KMS-11 (cell line): ENCODE results near the gene KLHL29.

ENCODE experiments used
- H2AFZ ChIP-seq: fragments of 200-600 bp; sonication (generic); 2 replicates; pipeline ENCODE4 v1.6.1; 2016; ENCODE audit warnings: antibody characterized with exemption, mixed run types, low read depth
- H3K27ac ChIP-seq: fragments of 200-600 bp; sonication (generic); 2 replicates; pipeline ENCODE4 v1.6.1; 2016; ENCODE audit warnings: mild to moderate bottlenecking, mixed run types
- H3K27me3 ChIP-seq: fragments of 200-600 bp; sonication (generic); 2 replicates; pipeline ENCODE4 v1.6.1; 2017; ENCODE audit warnings: mild to moderate bottlenecking, low read depth, mixed run types, moderate library complexity; ENCODE audit not compliant: insufficient read depth
- H3K36me3 ChIP-seq: fragments of 200-600 bp; sonication (generic); 2 replicates; pipeline ENCODE4 v1.6.1; 2017; ENCODE audit warnings: mild to moderate bottlenecking, mixed run types; ENCODE audit not compliant: insufficient read depth
- H3K4me1 ChIP-seq: fragments of 200-600 bp; sonication (generic); 2 replicates; pipeline ENCODE4 v1.6.1; 2016; ENCODE audit warnings: mild to moderate bottlenecking, low read depth, mixed run types; ENCODE audit not compliant: poor library complexity, severe bottlenecking
- H3K4me2 ChIP-seq: fragments of 200-600 bp; sonication (generic); 2 replicates; pipeline ENCODE4 v1.7.0; 2016; ENCODE audit warnings: mild to moderate bottlenecking, mixed run types
- H3K4me3 ChIP-seq: fragments of 200-600 bp; sonication (generic); IDR thresholded peaks from 2 replicates; pipeline ENCODE4 v1.6.1; 2017; ENCODE audit warnings: low read depth, low read length, mixed read lengths; ENCODE audit not compliant: insufficient read depth
- H3K79me2 ChIP-seq: fragments of 200-600 bp; sonication (generic); 2 replicates; pipeline ENCODE4 v1.6.1; 2016; ENCODE audit warnings: low read depth, mixed run types; ENCODE audit not compliant: insufficient read depth
- H3K9ac ChIP-seq: fragments of 200-600 bp; sonication (generic); 2 replicates; pipeline ENCODE4 v1.6.1; 2016; ENCODE audit warnings: mild to moderate bottlenecking, mixed run types
- H4K20me1 ChIP-seq: fragments of 200-600 bp; sonication (generic); 2 replicates; pipeline ENCODE4 v1.6.1; 2016; ENCODE audit warnings: mild to moderate bottlenecking, mixed run types; ENCODE audit not compliant: insufficient read depth
- TF ChIP-seq, protein P1 (sequence below): fragments of 200-600 bp; sonication (generic); conservative IDR thresholded peaks from 2 replicates; pipeline ENCODE4 v1.6.1; 2017; ENCODE audit warnings: low read depth, mild to moderate bottlenecking, antibody characterized with exemption, low read length, moderate library complexity, mixed read lengths

Gene KLHL29

DNA sequence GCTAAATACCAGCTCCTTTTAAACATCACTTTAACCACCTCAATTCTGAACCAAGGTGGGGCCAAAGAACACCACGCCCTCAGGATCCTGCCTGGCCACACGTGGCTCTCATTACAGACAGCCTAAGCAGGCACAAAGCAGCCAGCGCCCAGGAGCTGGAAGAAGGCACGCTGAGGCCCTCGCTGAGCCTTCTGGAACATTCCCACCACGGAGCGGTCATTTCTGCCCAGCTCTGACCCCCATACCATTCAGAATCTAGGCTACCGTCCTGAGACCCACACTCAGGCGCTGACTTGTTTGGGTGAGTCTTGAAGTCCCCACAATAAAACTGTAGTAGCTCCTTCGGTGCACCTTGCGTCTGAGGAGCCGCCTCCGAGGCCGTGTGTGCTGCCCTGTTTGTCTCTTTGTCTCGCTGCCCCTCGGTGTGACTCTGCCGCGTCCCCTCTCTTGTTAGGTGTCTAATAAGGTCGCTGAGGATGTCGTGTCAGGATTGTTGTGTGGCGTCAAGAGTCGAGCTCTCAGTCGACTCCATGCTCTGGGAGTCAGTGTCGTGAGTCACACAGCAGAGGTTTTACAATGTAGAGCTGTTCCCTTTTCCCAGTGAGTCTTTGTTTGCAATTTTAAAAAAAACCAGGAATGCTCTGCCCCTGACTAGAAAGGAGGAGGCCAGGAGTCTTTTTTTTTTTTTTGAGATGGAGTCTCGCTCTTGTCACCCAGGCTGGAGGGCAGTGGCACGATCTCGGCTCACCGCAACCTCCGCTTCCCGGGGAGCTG, 242.4 kb downstream of the KLHL29 start:
- Histone ChIP-seq H3K27ac (no peak overlapping the region), H3K4me1 (no peaks in the 10 kb centered on the region), H3K4me2 (no peak overlapping the region), H3K79me2 (no peaks in the 10 kb centered on the region), H2AFZ (no peak overlapping the region), H3K9ac (no peak overlapping the region), H3K27me3 (no peaks in the 10 kb centered on the region), H3K4me3 (no peak overlapping the region), H4K20me1 (no peaks in the 10 kb centered on the region), H3K36me3 (no peaks in the 10 kb centered on the region)
- TF ChIP-seq, protein P1, sequence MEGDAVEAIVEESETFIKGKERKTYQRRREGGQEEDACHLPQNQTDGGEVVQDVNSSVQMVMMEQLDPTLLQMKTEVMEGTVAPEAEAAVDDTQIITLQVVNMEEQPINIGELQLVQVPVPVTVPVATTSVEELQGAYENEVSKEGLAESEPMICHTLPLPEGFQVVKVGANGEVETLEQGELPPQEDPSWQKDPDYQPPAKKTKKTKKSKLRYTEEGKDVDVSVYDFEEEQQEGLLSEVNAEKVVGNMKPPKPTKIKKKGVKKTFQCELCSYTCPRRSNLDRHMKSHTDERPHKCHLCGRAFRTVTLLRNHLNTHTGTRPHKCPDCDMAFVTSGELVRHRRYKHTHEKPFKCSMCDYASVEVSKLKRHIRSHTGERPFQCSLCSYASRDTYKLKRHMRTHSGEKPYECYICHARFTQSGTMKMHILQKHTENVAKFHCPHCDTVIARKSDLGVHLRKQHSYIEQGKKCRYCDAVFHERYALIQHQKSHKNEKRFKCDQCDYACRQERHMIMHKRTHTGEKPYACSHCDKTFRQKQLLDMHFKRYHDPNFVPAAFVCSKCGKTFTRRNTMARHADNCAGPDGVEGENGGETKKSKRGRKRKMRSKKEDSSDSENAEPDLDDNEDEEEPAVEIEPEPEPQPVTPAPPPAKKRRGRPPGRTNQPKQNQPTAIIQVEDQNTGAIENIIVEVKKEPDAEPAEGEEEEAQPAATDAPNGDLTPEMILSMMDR: no peak

DNA sequence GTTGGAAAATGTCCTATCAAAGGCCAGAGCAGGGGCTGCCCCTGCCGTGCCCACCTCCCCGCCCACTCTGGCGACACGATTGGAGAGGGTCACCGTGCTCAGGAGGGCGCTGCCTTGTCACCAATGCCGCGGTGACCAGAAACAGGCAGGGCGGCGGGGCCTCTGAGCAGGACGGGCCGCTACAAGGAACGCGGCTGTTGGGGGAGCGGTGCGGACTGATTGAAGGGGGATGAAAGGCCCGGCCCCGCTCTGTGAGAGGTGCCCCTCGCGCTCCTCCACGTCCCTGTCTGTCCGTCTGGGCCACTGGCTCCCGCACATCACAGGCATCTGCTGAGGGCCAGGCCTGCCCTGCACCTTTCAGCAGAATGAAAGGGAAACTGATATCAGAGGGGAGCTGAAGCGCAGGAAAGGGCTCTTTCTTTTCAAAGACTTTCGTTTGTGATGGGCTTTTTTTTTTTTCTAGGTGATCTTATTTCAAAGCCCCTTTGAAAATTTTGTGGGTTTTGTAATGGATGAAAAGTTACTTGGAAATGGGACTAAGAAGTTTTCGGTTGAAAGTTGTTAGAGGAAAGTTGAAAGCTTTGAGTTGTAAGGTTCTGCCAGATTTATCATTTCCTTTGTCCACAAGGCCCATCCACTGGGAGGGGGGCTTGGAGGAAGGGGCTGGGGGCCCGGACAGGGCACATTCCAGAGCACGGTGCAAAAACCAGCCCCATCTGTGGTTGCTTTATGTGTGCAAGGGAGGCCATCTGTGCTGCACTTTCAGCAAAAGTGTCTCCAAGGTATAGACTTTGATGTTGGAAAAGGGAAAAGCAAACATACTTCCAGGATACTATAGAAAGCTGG, 244.2 kb downstream of the KLHL29 start:
- H3K4me2 ChIP-seq: no peak overlapping the region
- H3K4me3 ChIP-seq: no peak overlapping the region
- TF ChIP-seq, protein P1: no peak
- H3K79me2 ChIP-seq: no peaks in the 10 kb centered on the region
- no peaks in the 10 kb centered on the region for H3K36me3 ChIP-seq
- no peaks in the 10 kb centered on the region for H4K20me1 ChIP-seq
- no peak overlapping the region for H3K27ac ChIP-seq
- H3K27me3 ChIP-seq: no peaks in the 10 kb centered on the region
- H3K4me1 ChIP-seq: no peaks in the 10 kb centered on the region
- H3K9ac ChIP-seq: no peak overlapping the region
- no peak overlapping the region for H2AFZ ChIP-seq

DNA sequence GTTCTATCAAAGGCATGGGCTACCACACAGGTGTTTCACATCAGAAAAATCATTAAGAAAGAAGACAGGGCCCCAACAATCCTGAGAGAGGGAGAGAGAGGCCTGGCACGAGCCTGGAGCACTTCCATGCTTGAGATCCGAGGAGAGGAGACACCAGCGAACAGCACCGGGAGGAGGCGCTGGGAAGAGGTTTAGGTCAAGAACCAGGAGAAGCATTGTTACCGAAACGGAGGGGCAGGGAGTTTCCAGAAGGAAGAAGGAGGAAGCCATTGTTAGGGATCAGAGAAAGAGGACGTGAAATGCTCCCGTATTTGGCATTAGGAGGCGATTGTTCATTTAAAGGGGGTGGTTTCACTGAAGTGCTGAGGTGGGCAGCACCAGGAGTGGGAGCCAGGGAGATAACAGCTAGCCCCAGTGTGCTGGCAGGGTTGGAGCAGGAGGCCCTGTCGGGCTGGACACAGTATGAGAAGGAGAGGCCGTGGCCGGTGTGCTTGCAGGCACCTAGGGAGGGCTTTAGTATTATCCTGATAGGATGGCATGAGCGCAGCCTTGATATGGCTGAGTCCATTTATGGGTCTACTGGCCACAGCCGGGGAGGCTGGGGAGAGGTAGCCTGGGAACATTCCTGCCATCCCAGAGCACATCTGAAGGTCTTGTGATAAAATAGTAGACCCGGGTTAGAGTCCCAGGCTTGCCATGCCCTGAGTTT, 244.9 kb downstream of the KLHL29 start:
- Histone ChIP-seq H3K27ac (no peak overlapping the region), H3K4me2 (no peak overlapping the region), H4K20me1 (no peaks in the 10 kb centered on the region), H3K4me1 (no peaks in the 10 kb centered on the region), H3K9ac (no peak overlapping the region), H3K4me3 (no peak overlapping the region), H3K27me3 (no peaks in the 10 kb centered on the region), H2AFZ (no peak overlapping the region), H3K79me2 (no peaks in the 10 kb centered on the region), H3K36me3 (no peaks in the 10 kb centered on the region)
- TF ChIP-seq, protein P1: no peak

DNA sequence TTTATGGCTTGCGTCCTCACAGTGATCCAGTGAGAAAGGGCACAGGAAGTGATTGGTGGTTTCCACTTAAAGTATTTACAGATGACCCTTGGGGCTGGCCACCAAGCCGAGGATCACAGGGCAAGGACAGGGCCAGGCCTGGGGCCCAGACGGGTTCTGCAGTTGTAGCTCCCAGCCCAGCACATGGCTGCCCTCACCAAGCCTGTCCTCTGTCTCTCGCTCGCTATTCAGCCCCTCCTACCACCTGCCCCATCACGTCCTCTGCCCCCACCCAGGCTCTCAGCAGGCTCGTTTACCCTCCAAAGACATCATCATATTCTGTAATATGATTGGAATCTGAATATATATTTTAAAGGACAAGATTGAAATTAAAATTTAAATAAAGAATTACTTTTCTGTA, 246.0 kb downstream of the KLHL29 start:
- Histone ChIP-seq H3K79me2 (no peaks in the 10 kb centered on the region), H4K20me1 (no peaks in the 10 kb centered on the region), H3K36me3 (no peaks in the 10 kb centered on the region), H2AFZ (no peak overlapping the region), H3K27me3 (no peaks in the 10 kb centered on the region), H3K9ac (no peak overlapping the region), H3K4me2 (no peak overlapping the region), H3K27ac (no peak overlapping the region), H3K4me1 (no peaks in the 10 kb centered on the region), H3K4me3 (no peak overlapping the region)
- TF ChIP-seq, protein P1: no peak
